ENCODE results near the gene ZDHHC1.
"Not testable (repeated sequence)": the region's sequence is repeated elsewhere in the genome, so short reads cannot be mapped to it uniquely, and the experiment has no call there.

ZDHHC1 gene

DNA sequence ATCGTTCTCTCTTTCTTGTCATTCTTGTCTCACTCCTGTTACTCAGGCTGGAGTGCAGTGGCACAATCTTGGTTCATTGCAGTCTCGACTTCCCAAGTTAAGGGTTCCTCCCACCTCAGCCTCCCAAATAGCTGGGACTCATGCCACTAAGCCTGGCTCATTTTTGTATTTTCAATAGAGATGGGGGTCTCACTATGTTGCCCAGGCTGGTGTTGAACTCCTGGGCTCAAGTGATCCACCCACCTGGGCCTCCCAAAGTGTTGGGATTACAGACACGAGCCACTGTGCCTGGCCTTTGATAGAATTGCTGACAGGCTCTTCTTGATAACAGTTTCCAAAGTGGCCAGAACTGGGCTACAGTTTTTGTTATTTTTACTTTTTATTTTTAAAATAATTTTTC is 55.2 kb downstream of the ZDHHC1 start:
- DNase-seq (ENCODE audit: low read depth), result no peak

DNA sequence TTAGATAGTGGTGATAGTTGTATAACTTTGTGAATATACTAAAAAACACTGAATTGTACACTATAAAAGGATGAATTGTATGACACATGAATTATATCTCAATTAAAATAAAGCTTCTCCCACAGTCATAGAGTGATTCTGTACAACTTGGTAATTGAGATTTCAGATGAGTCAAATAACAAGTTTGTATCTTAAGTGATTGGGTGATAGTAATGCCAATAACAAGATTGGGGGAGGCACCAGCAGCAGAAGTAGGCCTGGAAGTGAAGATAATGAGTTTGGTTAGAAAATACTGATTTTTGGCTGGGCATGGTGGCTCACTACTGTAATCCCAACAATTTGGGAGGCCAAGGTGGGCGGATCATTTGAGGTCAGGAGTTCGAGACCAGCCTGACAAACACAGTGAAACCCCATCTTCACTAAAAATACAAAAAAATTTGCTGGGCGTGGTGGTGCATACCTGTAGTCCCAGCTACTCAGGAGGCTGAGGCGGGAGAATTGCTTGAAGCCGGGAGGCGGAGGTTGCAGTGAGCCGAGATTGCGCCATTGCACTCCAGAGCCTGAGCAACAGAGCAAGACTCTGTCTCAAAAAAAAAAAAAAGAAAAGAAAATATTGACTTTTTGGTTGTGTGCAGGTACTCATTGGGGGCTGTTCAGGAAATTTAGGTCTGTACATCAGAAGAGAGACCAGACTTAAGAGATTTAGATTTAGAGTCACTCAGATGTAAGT is 56.6 kb downstream of the ZDHHC1 start:
- DNase-seq (ENCODE audit: low read depth), result not testable (repeated sequence)

GRCh38 chr16:67357561-67357960 is 58.7 kb downstream of the ZDHHC1 start:
- DNase-seq (ENCODE audit: low read depth), result no peak

GRCh38 chr16:67356396-67356795 is 59.9 kb downstream of the ZDHHC1 start:
- DNase-seq (ENCODE audit: low read depth), result no peak

- DNase-seq (ENCODE audit: low read depth), result not testable (repeated sequence)
These were observed 63.8 kb downstream of the ZDHHC1 start for GRCh38 chr16:67352463-67352862.

GRCh38 chr16:67350324-67350723 is 66.0 kb downstream of the ZDHHC1 start:
- DNase-seq (ENCODE audit: low read depth), result no peak

GRCh38 chr16:67349172-67349571 is 67.1 kb downstream of the ZDHHC1 start:
- no peak for DNase-seq (ENCODE audit: low read depth)

GRCh38 chr16:67346341-67346740 is 69.9 kb downstream of the ZDHHC1 start:
- no peak for DNase-seq (ENCODE audit: low read depth)

- no peak for DNase-seq (ENCODE audit: low read depth)
These were observed 70.9 kb downstream of the ZDHHC1 start for GRCh38 chr16:67345401-67345800.

Measured in activated T-helper 9 cell treated with anti-CD3 and anti-CD28 coated beads, Interleukin-2, amount 50 U/mL, for 16 hours (primary cell).